GM23248 (cell line): ENCODE results near the gene VIPR2.

Experiments used
- EZH2 ChIP-seq: fragments of 200-600 bp; sonication (generic); IDR thresholded peaks from 2 replicates; pipeline ENCODE4 v1.6.1; 2018; ENCODE audit warnings: antibody characterized with exemption, mild to moderate bottlenecking; ENCODE audit not compliant: insufficient read depth, poor library complexity, severe bottlenecking
- EZH2phosphoT487 ChIP-seq: fragments of 200-600 bp; sonication (generic); IDR thresholded peaks from 2 replicates; pipeline ENCODE4 v1.6.1; 2018; ENCODE audit warnings: antibody characterized with exemption, moderate library complexity, mild to moderate bottlenecking, low read depth; ENCODE audit not compliant: insufficient read depth

- no peak for TF ChIP-seq EZH2
- no peak for TF ChIP-seq EZH2phosphoT487
Observed at GRCh38 chr7:159027056-159027788, 117.4 kb downstream of the VIPR2 start.
